GM18519 (cell line): ENCODE results near the gene S100A16.
"Not testable (repeated sequence)": the region's sequence is repeated elsewhere in the genome, so short reads cannot be mapped to it uniquely, and the experiment has no call there.

ENCODE experiments used
- ATAC-seq: cut with Tn5 transposase; IDR thresholded peaks from one replicate; pipeline ENCODE4 v1.9.1; 2021; ENCODE audit warnings: mild to moderate bottlenecking, moderate library complexity; ENCODE audit not compliant: unreplicated experiment, low FRiP score

S100A16 gene

GRCh38 chr1:153566414-153567371, 46.2 kb downstream of the S100A16 start:
- no peak for ATAC-seq

GRCh38 chr1:153565529-153566374, 47.2 kb downstream of the S100A16 start, which contains the start of gene S100A2:
TSS of gene S100A2 (minus strand) at chr1:153565844. CDS start at chr1:153563877, 1,967 bp downstream.
- ATAC-seq = no peak

GRCh38 chr1:153563991-153564390, 48.9 kb downstream of the S100A16 start:
- ATAC-seq = no peak

- ATAC-seq = no peak
Observed at GRCh38 chr1:153563483-153563901, 49.4 kb downstream of the S100A16 start.

GRCh38 chr1:153562021-153562420, 50.9 kb downstream of the S100A16 start:
- not testable (repeated sequence) for ATAC-seq

- no peak for ATAC-seq
Observed at GRCh38 chr1:153561466-153561985, 51.4 kb downstream of the S100A16 start.

GRCh38 chr1:153560771-153561465, 52.0 kb downstream of the S100A16 start:
- ATAC-seq = no peak

GRCh38 chr1:153560241-153560640, 52.7 kb downstream of the S100A16 start:
- no peak for ATAC-seq

- ATAC-seq = no peak
Observed at GRCh38 chr1:153557877-153558276, 55.1 kb downstream of the S100A16 start.
